ENCODE results near the gene PNO1. TPM values are rescaled to one million over a fixed set of nuclear protein-coding genes. Genes with fewer than 3 reads are reported as not detected.

Gene PNO1
- total RNA-seq, 2 experiments from 2014 or later = 10.5 to 15.1 TPM

DNA sequence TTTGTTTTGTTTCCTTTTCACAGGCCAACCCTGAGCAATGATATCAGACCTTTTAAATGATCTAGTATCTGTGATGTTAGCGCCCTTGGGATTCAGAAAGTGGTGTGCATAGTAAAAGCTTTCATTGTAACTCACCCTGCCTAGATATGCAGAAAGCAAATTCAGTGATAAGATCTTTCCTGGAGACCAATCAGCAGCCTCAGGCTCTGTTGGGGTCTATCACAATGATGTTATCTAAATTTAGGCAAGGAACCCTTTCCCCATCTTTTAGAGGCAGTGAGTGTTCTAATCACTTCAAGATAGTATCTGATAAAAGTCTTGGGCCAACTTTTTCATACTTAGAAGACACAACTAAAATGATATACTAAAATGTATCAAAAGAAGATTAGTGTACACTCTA, 23.6 kb upstream of the PNO1 start:
- no peak overlapping the region for H3K27ac Mint-ChIP-seq
- H3K36me3 Mint-ChIP-seq = peaks cover 2% of the 10 kb centered on the region
- no peak overlapping the region for H3K4me3 Mint-ChIP-seq
- H3K9me3 Mint-ChIP-seq (ENCODE audit: low read depth) = no peaks in the 10 kb centered on the region
- DNase-seq (no peak), ATAC-seq (no peak)
- H3K4me1 Mint-ChIP-seq = no peaks in the 10 kb centered on the region
- H3K27me3 Mint-ChIP-seq = no peaks in the 10 kb centered on the region
- CTCF ChIA-PET = interaction anchor here (3.0 kb wide), 1 partner anchor 12 kb away, joined by 8 read pairs; no protein-coding TSS in a partner anchor

DNA sequence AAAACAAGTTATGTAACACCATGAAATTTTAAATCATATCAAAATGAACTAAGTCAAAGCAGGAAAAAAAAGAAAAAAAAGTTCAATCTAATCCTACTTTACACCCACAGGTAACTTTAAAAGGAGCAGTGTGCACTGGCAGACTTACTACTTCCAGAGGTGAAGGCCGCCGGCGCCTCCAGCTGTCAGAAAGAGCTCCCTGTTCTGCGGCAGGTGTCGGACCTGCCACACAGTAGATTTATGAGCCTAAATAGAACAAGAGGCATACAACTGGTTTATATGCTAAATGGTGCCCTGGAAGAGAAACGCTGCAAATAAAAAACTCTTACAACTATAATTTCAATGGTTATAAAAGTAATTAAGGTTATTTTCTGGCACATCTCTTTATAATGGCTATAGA, 23.1 kb upstream of the PNO1 start:
- CTCF ChIA-PET = interaction anchor here (3.0 kb wide), 1 partner anchor 12 kb away, joined by 8 read pairs; no protein-coding TSS in a partner anchor
- DNase-seq (no peak), ATAC-seq (no peak)
- Mint-ChIP-seq H3K4me3 (no peak overlapping the region), H3K4me1 (no peaks in the 10 kb centered on the region), H3K27me3 (no peaks in the 10 kb centered on the region), H3K36me3 (peaks cover 2% of the 10 kb centered on the region), H3K27ac (no peak overlapping the region), H3K9me3 (ENCODE audit: low read depth) (no peaks in the 10 kb centered on the region)

DNA sequence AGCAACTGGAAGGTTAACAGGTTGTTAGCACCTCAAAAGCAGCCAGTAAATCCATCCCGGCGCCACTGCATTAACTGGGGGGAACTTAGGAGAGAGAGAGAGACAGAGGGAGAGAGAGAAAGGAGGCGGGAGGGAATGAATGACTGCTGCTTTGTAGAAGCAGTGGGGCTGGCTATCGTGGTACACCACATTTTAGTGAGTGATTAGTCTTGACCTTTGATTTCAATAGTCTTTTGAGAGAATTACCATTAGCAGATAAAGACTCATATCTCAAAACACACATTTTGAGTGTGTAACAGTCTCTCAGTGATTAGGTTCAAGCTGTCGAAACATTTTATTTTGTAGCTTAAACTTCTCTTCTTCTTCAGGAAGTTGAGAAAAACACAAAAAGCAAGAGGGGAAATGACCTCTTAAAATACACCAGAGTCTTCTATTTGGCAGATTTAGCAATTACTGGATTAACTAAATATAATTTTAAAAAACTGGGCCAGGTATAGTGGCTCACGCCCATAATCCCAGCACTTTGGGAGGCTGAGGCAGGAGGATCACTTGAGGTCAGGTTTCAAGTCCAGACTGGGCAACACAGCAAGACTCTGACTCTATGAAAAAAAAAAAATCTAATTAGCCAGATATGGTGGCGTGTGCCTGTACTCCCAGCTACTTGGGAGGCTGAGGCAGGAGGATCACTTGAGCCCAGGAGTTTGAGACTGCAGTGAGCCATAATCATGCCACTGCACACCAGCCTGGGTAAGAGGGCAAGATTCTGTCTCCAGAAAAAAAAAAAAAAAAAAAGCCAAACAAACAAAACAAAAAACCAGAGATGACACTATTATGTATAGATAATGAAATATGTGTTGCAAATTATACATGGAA, 22.0 kb upstream of the PNO1 start:
- H3K9me3 Mint-ChIP-seq (ENCODE audit: low read depth) = no peaks in the 10 kb centered on the region
- DNase-seq (no peak), ATAC-seq (no peak)
- H3K27me3 Mint-ChIP-seq = no peaks in the 10 kb centered on the region
- H3K36me3 Mint-ChIP-seq = peaks cover 2% of the 10 kb centered on the region
- H3K4me1 Mint-ChIP-seq = no peaks in the 10 kb centered on the region
- peak overlapping the region; percentile 34 for H3K27ac Mint-ChIP-seq
- H3K4me3 Mint-ChIP-seq = no peak overlapping the region
- CTCF ChIA-PET = interaction anchor here (0.9 kb wide), 1 partner anchor 90 kb away, joined by 3 read pairs; no protein-coding TSS in a partner anchor

DNA sequence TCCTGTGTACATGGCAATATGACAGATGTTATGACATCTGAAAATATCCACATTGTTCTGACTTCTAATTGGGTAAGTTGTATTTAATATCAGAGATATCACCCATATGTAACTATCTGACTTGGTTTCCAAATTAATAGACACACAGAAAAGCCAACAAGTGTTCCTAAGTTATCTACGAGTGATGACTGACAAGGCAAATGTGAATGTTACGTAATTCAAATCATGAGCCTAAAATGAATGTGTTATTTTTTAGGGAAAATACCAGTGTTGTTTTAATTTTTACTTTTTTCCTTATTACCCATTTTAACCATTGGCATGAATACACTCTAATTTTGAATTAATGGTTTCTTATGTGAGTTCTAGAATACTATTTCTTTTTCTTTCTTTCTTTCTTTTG, 15.8 kb upstream of the PNO1 start:
- H3K4me3 Mint-ChIP-seq = no peak overlapping the region
- H3K4me1 Mint-ChIP-seq = no peaks in the 10 kb centered on the region
- H3K36me3 Mint-ChIP-seq = peaks cover 6% of the 10 kb centered on the region
- CTCF ChIA-PET = no interaction called here
- H3K9me3 Mint-ChIP-seq (ENCODE audit: low read depth) = no peaks in the 10 kb centered on the region
- DNase-seq (no peak), ATAC-seq (no peak)
- no peak overlapping the region for H3K27ac Mint-ChIP-seq
- no peaks in the 10 kb centered on the region for H3K27me3 Mint-ChIP-seq

DNA sequence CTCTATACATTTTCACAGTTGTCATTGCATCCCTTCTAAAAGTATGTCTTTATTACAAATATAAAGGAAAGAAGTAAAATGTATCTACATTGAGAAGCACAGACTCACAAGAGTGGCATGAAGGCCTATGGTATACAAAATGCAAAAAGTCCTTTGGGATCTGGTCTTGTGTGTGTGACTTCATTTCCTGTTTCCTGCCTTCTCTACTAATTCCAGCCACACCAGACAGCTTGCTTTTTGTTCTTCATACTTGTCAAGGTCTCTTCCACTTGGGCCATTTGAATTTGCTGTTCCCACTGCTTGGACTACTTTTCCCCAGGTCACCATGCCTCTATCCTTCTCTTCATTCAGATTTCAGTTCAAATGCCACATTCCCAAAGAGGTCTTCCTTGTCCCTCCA, 6.7 kb upstream of the PNO1 start:
- Mint-ChIP-seq H3K27ac (no peak overlapping the region), H3K4me3 (no peak overlapping the region), H3K9me3 (ENCODE audit: low read depth) (no peaks in the 10 kb centered on the region), H3K36me3 (no peaks in the 10 kb centered on the region), H3K4me1 (peaks cover 25% of the 10 kb centered on the region), H3K27me3 (no peaks in the 10 kb centered on the region)
- ATAC-seq (no peak), DNase-seq (no peak)
- CTCF ChIA-PET = interaction anchor here (1.2 to 1.5 kb wide), 2 partner anchors 28 to 45 kb away, joined by 4 to 5 read pairs; no protein-coding TSS in a partner anchor

DNA sequence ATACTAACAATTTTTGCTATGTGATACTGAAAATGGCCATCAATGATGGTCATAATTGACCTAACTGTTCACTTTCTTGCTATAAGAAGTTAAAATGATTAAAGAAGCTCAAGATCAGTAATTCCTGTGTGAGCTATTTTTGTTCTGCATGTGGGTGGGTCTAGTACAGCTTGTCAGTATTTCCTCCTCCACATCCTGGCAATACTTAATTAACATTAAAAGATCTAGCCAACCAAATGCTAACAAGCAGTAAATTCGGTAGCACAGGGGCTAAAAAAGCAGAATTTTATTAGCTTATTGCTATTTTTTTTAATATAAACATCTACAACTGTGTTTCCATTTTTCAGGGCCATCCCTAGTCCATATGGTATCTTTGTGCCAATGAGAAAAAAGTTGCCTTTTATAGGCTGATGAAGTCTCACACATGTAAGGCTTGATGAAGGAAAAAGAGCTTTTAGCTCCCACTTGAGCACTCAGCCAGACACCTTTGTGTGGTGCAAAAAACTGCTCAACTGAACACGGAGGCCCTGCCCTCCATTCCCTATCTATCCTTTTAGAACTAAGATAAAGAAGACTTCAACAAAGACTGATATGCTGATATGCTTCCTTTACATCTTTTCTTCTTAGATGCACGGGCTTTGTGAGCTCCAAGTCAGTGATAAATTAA, 4.9 kb upstream of the PNO1 start:
- ATAC-seq (no peak), DNase-seq (no peak)
- H3K27me3 Mint-ChIP-seq = no peaks in the 10 kb centered on the region
- H3K9me3 Mint-ChIP-seq (ENCODE audit: low read depth) = no peaks in the 10 kb centered on the region
- peaks cover 34% of the 10 kb centered on the region for H3K4me1 Mint-ChIP-seq
- H3K27ac Mint-ChIP-seq = no peak overlapping the region
- H3K4me3 Mint-ChIP-seq = no peak overlapping the region
- peaks cover 2% of the 10 kb centered on the region for H3K36me3 Mint-ChIP-seq
- CTCF ChIA-PET = interaction anchor here (0.8 to 1.5 kb wide), 5 partner anchors 30 to 122 kb away, joined by 3 to 7 read pairs (median 3); no protein-coding TSS in a partner anchor

DNA sequence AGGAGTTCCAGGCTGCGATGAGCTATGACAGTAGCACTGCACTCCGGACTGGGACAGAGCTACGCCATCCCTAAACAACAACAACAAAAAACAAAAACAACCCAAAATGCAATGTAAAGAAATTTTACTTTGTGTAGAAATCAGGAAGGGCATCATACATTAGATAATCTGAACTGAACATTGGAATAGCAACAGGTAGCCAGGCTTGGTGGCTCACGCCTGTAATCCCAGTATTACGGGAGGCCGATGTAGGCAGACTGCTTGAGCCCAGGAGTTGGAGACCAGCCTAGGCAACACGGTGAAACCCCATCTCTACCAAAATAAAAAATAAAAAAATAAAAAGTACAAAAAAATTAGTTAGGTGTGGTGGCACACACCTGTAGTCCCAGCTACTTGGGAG, 2.1 kb upstream of the PNO1 start:
- Mint-ChIP-seq H3K27me3 (no peaks in the 10 kb centered on the region), H3K4me1 (peaks cover 50% of the 10 kb centered on the region), H3K36me3 (peaks cover 8% of the 10 kb centered on the region), H3K27ac (no peak overlapping the region), H3K4me3 (no peak overlapping the region), H3K9me3 (ENCODE audit: low read depth) (no peaks in the 10 kb centered on the region)
- ATAC-seq = no peak
- CTCF ChIA-PET = interaction anchor here (1.2 to 2.4 kb wide), 3 partner anchors 12 to 70 kb away, joined by 3 to 10 read pairs (median 4); no protein-coding TSS in a partner anchor
- DNase-seq = no peak

DNA sequence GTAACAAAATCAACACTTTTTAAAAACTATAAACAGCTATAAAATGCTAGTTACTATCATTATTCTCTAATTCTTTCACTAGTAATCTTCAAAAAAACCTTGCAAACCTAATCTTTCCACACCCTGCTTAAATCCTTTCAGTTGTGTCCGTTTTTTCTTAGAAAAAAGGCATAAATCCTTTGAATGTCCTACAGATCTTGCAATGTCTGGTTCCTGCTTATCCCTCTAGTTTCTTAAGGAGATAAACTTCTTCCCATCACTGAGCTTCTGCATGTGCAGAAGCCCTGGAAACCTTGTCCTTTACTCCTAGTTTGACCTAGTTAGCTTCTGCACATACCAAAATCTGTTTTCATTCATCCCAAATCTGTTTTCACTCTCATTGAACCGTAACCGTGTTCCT, 1.3 kb upstream of the PNO1 start:
- H3K4me3 Mint-ChIP-seq = peak overlapping the region; percentile 92
- DNase-seq = no peak
- peaks cover 45% of the 10 kb centered on the region for H3K4me1 Mint-ChIP-seq
- H3K27ac Mint-ChIP-seq = peak overlapping the region; percentile 98
- no peak for ATAC-seq
- H3K9me3 Mint-ChIP-seq (ENCODE audit: low read depth) = no peaks in the 10 kb centered on the region
- CTCF ChIA-PET = interaction anchor here (1.2 to 2.5 kb wide), 8 partner anchors 11 to 133 kb away, joined by 3 to 12 read pairs (median 5); no protein-coding TSS in a partner anchor
- peaks cover 12% of the 10 kb centered on the region for H3K36me3 Mint-ChIP-seq
- no peaks in the 10 kb centered on the region for H3K27me3 Mint-ChIP-seq

DNA sequence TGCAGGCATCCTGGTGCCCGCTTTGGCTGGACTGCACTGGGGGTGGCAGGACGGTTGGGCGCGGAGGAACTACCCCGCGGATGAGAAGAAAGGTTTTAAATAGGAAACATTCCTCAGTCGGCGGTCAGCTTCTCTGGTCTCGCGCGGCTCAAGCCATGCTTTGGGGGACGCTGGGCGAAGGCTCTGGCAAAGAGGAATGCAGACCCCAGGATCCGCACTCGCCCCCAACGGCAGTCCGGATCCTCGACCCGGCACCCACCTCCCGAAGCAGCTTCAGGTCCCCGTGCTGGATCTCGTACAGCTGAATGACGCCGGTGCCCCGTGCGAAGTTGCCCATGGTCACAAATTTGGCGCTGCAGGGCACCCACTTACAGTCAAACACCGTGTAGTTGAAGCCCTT, 686 bp upstream of the PNO1 start:
- Mint-ChIP-seq H3K27me3 (no peaks in the 10 kb centered on the region), H3K9me3 (ENCODE audit: low read depth) (no peaks in the 10 kb centered on the region), H3K4me1 (peaks cover 42% of the 10 kb centered on the region), H3K4me3 (peak overlapping the region; percentile 92), H3K36me3 (peaks cover 15% of the 10 kb centered on the region), H3K27ac (peak overlapping the region; percentile 98)
- DNase-seq (no peak), ATAC-seq (peak; percentile 52)
- CTCF ChIA-PET = interaction anchor here (1.0 to 2.5 kb wide), 11 partner anchors 11 to 285 kb away, joined by 3 to 12 read pairs (median 4); no protein-coding TSS in a partner anchor

DNA sequence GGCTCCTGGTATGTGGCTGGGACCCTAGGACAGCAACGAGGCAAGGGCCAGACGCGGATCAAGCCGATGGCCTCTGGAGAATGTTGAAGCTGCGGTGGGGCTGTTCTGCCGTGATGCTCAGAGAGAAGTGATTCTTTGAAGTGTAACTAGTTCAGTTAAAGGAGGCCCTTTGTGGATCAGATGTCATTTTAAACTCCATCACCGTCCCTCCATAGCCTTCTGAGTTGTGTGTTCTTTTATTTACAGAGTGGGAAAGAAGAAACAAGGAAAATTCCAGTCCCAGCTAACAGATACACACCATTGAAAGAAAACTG, 403 bp downstream of the PNO1 start:
- H3K27ac Mint-ChIP-seq = peak overlapping the region; percentile 98
- H3K4me3 Mint-ChIP-seq = peak overlapping the region; percentile 92
- H3K36me3 Mint-ChIP-seq = peaks cover 20% of the 10 kb centered on the region
- no peaks in the 10 kb centered on the region for H3K9me3 Mint-ChIP-seq (ENCODE audit: low read depth)
- peaks cover 36% of the 10 kb centered on the region for H3K4me1 Mint-ChIP-seq
- ATAC-seq (no peak), DNase-seq (no peak)
- CTCF ChIA-PET = interaction anchor here (0.6 to 2.5 kb wide), 8 partner anchors 13 to 284 kb away, joined by 3 to 12 read pairs (median 3); no protein-coding TSS in a partner anchor
- H3K27me3 Mint-ChIP-seq = no peaks in the 10 kb centered on the region

DNA sequence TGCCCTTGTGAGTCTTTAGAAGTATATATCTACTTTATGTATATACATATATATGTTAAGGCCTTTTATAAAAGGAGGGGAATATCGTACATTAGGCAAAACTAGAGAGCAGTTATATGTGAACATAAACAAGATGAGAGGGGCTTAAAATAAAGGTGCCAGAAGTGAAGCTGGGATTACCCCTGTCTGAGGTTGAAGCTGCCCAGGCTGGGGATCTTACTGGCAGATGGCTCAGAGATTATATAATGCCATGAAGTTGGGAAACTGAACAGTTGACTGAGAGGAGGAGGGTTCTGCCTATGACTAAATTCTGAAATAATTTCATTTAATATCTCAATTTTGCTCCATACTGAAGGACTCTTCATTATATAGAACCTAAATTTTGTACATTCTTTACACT, 6.0 kb downstream of the PNO1 start:
- no peaks in the 10 kb centered on the region for H3K27me3 Mint-ChIP-seq
- H3K27ac Mint-ChIP-seq = no peak overlapping the region
- peaks cover 33% of the 10 kb centered on the region for H3K36me3 Mint-ChIP-seq
- no peaks in the 10 kb centered on the region for H3K9me3 Mint-ChIP-seq (ENCODE audit: low read depth)
- H3K4me1 Mint-ChIP-seq = peaks cover 15% of the 10 kb centered on the region
- no peak overlapping the region for H3K4me3 Mint-ChIP-seq
- DNase-seq = no peak
- CTCF ChIA-PET = interaction anchor here (1.6 kb wide), 1 partner anchor 22 kb away, joined by 4 read pairs; no protein-coding TSS in a partner anchor
- no peak for ATAC-seq

DNA sequence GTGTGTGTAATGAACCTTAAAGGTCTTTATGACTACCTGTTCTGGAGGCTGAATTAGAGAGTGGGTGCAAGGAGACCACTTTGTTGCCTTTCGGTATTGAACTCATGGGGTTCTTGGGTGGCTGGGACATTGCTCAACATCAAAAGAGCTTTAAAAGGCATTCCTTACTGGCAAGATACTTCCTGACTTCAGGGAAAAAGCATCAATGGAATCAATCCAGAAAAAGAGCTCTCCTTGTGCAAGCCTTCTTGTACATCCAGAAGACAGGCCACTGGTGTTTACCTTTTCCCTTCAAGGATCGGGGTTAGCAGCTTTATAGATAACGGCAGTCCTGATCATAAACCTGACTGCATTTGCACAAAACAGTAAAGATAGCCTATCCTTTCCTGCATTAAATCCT, 9.5 kb downstream of the PNO1 start:
- no peaks in the 10 kb centered on the region for H3K27me3 Mint-ChIP-seq
- no peaks in the 10 kb centered on the region for H3K9me3 Mint-ChIP-seq (ENCODE audit: low read depth)
- no peak for ATAC-seq
- CTCF ChIA-PET = interaction anchor here (1.1 to 3.4 kb wide), 5 partner anchors 11 to 125 kb away, joined by 4 to 11 read pairs (median 5); no protein-coding TSS in a partner anchor
- DNase-seq = no peak
- H3K27ac Mint-ChIP-seq = peak overlapping the region; percentile 16
- H3K36me3 Mint-ChIP-seq = peaks cover 18% of the 10 kb centered on the region
- no peaks in the 10 kb centered on the region for H3K4me1 Mint-ChIP-seq
- H3K4me3 Mint-ChIP-seq = no peak overlapping the region

DNA sequence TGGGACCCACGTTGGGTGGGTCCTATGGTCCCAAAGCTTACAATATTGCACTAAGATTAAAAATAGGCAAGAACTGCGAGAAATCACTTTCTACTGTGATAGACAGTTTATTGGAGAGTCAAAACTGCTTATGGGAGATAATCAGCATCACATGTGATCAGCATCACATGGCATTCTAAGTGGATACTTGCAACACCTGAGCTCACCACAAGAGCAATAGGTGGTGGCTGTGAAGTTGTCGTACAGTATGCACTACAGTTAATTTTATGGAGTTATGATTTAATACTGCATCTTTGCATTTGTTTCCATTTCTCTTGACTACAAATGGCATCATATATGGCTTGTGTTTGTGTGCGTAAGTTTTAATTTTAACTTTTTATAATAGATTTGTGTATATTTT, 11.6 kb downstream of the PNO1 start:
- Mint-ChIP-seq H3K27ac (no peak overlapping the region), H3K4me1 (peaks cover 7% of the 10 kb centered on the region), H3K9me3 (ENCODE audit: low read depth) (no peaks in the 10 kb centered on the region), H3K4me3 (no peak overlapping the region), H3K36me3 (peaks cover 15% of the 10 kb centered on the region), H3K27me3 (no peaks in the 10 kb centered on the region)
- CTCF ChIA-PET = interaction anchor here (1.9 to 2.1 kb wide), 2 partner anchors 9 to 27 kb away, joined by 7 to 8 read pairs; no protein-coding TSS in a partner anchor
- no peak for ATAC-seq
- DNase-seq = no peak

Measured in activated CD8-positive, alpha-beta memory T cell treated with anti-CD3 and anti-CD28 coated beads, Interleukin-2, amount 10 ng/mL, durations not matched to agents 7 days and 5 days (primary cell).